HG03571 (cell line): Measurements from ENCODE around the gene USP22.

ENCODE experiments used
- ATAC-seq: cut with Tn5 transposase; IDR thresholded peaks from one replicate; pipeline ENCODE4 v1.9.1; 2021; ENCODE audit not compliant: unreplicated experiment

USP22 gene

DNA sequence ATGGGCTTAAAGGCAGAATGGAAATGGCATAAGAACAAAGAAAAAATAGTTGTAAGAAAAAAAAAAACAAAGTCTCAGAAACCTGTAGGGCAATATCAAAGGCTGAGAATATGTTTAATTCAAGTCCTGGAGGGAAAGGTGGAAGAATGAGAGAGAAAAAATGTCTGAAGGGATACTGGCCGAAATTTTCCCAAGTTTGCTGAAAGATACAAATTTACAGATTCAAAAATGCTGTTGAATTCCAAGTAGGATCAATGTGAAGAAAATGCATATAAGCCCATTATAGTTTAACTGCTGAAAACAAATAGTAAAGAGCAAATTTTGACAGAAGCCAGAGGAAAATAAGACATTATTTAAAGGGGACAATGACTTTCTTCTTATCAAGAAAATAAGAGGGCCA, 6.6 kb upstream of the USP22 start:
- ATAC-seq, result no peak

DNA sequence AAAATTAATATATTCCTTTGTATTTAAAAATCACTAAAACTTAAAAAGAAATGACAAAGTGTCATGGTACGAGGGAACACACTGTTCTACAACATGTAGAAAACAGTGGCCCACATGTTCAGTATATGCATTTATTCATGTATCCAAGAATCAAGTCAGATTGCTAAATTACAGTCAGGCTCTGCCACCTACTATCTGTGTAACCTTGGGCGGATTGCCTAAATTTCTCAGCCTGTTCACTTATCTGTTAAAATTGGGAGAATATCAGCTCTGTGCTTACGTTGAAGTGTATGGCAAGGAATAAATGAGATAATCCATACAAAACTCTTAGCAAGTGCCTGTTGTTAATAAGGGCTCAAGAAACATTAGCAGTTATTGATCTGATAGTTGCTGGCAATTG, 3.4 kb upstream of the USP22 start:
- no peak for ATAC-seq

DNA sequence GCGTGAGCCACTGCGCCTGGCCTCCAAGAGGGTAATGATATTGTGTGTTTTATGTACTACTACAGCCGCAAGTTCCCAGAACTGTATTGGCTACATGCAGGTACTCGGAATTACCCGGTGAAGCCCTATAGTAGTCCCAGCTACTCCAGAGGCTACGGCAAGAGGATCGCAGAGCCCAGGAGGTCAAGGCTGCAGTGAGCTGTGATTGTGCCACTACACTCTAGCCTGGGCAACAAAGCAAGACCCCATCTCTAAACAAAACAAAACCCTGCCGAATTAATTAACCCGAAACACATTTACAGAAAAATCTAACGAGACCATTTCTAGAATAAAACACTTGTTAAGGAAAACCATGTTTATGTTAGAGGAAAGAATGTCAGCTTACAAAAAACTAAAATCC, 2.2 kb upstream of the USP22 start:
- ATAC-seq, result no peak

DNA sequence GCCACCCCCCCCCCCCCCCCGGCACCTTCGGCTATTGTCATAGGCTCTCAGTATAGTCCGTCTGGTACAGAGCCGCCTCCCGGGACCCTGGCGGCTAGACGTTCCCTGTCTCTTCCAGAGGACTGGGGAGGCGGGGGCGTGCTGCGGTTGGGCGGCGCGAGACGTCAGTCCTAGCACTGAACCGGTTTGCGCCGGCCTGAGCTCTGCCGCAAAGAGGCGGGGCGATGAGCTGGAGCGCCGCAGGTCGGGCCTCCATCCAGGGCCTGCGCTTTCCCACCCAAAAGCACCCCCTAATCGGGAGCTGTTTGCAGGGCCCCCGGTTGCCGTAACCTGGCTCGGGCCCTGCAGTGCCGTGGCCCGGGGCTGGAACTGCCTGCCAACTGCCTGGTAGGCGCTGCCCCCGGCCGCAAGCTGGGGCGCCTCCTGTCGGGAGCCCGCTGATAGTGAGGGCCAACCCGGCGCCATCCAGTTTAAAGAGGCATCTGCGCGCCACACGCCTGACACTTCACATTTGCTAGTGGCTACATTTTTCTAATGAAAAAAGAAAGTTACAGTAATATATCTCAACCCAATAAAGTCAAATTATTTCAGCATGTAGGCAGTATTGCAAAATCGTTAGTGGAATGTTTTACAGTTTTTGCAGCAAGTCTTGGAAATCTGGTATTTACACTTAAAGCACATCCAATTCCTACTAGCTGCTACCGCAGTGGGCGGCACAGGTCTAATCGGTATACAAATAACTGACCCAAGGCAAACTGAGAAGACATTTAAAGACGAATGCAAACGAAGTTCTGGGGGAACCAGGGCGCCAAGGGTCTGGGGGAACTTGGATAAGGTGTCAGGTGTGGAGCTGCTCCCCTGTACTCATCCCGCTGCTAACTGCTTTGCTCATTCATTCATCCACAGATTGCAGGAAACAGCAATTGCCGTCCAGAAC, 753 bp upstream of the USP22 start:
- peak; percentile 83 for ATAC-seq

DNA sequence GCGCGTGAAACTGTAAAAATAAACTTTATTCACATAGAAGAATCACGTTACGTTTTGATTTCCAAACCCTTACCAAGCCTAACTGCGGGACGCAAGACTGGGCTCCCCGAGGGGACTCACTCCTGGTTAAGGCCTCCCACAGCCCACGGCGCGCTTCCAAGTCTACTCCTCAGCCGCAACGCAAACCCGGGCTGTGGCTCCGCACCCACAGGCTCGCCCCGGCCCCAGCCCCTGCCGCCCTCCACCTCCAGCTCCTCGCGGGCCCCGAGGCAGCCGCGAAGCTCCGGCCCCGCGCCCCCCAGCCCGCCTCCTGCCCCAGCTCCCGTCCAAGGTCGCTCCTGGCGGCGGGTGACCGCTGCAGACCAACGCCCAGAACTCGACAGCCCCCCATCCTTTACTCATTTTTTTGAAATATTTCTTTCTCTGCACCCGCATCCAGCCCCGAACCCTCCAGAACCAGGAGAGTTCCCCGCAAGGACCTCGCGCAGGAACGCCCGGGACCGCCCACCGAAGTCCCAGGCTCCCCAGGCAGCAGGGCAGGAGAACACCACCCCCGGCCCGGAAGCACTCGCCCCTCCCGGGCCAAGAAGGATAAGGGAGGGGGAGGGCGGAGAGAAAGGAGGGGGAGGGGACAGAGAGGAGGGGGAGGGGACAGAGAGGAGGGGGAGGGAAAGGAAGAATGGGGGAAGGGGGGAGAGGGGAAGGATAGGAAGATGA, 912 bp downstream of the USP22 start:
- ATAC-seq, result no peak

DNA sequence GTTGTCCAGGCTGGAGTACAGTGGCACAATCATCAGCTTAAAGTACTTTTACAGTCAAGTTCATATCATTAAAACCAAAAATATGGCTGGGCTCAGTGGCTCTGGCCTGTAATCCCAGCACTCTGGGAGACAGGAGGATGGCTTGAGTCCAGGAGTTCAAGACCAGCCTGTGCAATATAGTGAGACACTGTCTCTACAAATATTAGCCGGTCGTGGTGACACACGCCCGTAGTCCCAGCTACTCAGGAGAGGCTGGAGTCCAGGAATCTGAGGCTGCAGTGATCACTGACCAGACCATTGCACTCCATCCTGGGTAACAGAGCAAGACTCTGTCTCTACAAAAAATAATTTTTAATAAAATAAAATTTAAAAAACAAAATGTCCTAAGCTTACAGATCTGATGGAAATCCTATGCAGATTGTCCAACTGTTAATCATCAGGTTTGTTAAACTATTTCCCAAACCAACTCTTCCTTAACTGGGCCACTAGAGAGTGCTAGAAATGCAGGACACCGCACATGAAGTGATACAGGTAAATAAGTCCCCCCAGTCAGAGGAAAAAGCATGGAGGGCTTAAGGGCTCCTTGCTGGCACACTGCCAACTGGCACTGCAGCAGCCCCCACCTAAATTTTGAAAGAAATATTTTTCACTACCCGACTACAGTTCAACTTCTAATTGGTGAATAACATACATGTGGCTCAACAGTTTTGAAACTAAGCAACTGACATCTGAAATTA, 2.8 kb downstream of the USP22 start:
- no peak for ATAC-seq

DNA sequence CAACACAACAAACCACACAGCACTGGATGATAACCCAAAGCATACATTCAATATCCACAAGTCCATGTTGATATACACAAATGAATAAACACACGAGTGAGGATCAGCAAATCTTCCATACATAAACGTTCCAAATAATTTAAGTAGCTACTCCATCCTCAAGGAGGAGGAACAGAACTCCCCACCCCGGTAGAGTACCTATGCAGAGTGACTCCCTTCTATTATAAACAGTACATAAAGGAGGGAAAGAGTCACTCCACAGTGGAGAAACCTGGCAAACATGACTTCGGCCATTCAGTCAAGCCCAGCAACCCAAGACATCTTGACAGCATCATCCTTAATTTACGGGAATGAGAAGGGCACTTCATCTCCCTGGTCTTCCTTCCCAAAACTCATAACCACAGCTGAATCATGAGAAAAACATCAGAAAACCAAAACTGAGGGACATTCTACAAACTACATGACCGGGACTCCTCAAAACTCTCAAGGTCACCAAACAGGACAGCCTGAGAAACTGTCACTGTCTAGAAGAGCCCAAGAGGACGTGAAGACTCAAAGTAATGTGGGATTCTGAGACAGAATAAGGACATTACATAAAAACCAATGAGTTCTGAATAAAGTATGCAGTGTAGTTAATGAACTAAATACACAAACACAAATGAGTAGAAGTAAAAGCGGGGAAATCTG, 5.6 kb downstream of the USP22 start:
- ATAC-seq, result no peak

DNA sequence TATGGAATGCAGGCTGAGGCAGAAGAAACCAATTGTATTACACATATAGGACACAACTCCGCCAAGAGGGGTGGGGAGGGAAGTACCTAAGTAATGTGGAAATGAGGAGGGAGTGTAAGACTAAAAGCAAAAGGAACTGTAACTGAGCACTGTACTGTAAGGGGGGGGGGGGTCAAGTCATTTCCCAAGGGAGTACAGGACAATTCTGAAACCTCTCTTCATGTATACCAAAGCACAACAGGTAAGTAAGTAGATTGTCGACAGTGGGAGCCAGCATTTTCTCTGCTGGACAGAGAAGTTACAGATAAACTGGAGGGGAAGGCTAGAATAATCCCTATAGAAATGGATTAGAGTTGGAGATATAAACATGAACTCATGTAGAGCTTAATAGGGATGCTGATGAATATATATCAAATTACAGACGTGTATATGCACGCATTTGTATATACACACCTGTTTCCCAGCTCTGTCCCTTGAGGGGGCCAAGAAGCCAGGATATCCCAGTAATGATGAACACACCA, 6.4 kb downstream of the USP22 start:
- no peak for ATAC-seq

DNA sequence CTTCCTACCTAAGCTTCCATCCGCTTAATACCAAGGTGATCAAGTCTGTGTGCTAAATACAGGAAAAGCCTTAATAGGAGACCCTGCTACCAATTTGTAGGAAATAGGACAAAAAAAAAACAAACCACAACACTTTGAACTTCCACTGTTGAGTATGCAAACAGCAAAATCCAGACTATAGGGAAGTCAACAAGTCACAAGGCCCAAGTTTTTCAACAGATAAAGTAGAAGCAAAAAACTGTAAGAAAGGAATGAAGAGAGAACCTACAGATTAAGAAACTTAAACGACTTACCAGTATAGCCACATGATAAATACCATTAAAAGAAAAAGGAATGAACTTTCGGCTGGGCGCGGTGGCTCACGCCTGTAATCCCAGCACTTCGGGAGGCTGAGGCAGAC, 7.4 kb downstream of the USP22 start:
- ATAC-seq, result no peak

DNA sequence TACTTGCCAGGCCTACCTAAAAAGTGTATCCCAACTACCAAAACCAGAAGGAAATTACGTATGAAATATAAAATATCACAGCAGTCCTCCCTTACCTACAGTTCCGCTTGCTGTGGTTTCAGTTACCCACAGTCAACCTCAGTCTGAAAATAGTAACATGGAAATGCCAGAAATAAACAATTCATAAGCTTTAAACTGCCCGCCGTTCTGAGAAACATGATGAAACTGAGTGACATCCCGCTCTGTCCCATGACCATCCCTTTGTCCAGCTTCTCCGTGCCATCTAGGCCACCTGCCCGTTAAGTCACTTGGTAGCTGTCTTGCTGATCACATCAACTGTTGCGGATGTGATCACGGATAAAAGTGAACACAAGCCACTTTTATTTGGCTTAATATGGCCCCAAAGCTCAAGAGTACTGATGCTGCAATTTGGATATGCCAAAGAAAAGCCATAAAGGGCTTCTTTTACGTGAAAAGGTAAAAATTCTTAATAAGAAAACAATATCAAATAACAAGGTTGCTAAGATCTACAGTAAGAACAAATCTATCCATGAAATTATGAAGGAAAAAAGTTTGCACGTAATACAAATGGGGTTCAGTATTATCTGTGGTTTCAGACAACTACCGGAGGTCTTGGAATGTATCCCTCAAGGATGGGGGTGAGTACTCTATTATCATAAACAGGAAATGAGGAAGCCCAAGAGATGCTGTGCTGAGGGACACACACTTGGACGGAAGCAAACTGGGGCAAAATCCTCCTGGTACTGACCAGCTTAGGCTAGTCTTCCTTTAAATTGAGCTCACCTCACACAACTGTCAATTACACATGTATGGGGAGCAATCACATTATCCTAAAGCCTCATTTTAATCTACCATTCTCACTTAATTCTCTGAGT, 8.2 kb downstream of the USP22 start:
- ATAC-seq, result peak; percentile 63

DNA sequence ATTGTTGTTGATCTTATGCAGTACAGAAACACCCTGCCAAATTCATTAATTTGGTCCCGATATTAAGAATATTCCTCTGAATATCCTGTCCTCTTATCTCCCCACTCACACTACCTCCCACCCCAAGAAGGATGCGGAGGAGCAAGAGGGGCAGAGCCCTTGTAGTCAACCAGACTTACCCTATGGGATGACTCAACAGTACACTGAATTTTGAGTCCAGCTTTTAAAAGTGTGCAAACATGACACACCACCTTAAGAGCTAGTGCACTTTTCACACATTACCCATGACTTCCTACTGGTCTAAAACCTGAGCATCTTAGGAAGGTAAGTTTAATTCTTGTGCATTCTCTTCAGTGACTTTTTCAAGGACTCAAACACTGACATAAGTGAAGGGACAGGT, 9.5 kb downstream of the USP22 start:
- ATAC-seq, result no peak

DNA sequence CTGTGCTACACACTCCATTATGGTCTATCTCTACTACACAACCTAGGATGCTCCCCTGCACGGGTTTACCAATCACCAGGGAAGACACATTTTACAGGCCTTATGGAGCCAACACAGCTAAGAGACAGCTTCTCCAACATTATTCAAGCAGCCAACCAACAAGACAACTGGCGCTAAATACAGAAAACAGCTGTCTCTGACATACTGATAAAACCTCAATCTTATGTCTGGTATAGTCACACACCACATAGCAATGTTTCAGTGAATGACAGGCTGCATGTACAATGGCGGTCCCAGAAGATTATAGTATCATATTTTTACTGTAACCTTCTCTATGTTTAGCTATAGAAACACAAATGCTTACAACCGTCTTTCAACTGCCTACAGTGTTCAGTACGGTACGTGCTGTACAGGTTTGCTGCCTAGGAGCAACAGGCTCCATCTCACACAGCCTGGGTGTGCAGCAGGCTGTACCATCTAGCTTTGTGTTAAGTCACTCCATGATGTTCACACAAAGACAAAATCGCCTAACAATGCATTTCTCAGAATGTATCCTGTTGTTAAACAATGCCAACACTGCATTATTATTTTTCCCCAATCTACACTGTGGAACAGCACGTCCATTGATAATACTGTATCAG, 10.9 kb downstream of the USP22 start:
- ATAC-seq, result no peak

DNA sequence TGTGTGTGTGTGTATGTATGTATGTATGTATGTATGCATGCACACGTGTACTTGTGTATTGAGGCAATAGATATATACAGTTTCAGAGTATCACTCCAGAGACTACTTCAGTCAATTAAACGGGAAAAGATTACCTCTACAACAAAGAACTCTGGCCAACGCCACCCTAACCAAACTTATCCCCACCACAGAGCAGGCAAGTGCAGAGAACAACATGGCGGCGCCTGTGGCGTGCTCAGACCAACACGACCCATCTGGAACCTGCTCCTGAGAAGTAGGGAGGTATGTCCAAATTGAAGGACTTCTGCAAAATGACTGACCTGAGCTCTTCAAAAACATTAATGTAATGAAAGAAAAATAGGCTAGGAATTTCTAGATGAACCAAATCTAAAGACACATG, 12.4 kb downstream of the USP22 start:
- ATAC-seq, result no peak

DNA sequence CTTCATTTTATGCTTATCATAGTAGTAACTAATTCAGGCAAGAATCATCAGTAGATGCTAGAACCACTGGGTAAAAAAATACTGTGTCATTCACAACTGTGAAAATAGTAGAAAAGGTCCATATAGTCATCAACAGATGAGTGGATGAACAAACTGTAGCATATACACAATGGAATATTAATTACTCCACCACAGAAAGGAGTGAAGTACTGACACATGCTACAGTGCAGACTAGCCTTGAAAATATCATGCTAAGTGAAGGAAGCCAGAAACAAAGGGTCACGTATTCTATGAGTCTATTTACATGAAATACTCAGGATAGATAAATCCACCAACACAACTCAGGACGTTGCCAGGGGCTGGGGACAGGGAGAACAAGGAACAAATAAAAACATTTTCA, 13.3 kb downstream of the USP22 start:
- no peak for ATAC-seq

DNA sequence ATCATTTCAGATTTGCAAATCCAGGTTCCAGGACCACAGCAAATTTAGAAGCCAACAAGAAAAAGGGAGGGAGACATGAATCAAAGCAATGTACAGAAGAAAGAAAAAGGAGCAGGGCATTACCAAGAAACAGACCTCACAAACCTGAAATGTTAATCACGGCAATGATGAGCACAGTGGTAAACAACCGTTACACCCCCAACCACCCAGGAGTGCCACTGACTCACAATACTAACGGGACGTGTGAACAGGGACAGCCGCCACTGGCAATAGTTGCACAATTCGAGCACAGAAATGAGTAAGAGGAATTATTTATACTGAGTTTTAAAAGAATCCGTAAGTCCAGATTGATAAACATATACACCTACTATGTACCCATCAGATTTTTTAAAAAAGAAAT, 13.8 kb downstream of the USP22 start:
- ATAC-seq, result no peak

DNA sequence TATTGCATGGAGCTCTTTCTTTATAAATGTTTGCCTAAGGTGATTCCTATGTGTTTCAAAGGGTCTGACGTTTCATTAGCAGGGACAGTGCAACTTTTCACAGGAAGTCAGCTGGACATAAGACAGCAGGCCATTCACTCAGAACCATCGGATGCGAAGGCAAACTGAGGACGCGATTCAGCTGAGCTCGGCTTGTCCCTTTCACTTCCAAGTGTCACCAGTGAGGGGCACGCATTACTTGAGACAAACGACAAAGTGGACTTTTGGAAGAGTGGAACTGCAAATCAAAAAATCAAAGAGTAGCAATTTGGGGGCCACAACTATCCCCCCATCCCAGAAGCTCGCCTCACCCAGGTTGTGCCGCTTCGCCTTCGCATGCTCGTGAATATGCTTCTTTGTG, 14.6 kb downstream of the USP22 start:
- ATAC-seq, result no peak

DNA sequence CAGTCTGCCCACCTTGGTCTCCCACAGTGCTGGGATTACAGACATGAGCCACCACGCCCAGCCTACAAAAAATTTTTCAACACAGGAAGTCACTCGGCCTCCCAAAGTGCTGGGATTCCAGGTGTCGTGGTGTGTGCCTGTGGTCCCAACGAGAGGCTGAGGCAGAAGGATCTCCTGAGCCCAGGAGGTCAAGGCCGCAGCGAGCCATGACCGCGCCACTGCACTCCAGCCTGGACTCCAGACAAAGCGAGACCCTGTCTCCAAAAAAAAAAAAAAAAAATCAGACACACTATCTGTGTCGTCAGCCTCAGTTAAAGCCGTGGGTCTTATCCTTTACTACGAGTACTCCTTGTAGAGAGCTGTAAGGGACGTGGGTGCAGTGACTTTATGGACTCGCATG, 15.8 kb downstream of the USP22 start:
- ATAC-seq, result no peak

DNA sequence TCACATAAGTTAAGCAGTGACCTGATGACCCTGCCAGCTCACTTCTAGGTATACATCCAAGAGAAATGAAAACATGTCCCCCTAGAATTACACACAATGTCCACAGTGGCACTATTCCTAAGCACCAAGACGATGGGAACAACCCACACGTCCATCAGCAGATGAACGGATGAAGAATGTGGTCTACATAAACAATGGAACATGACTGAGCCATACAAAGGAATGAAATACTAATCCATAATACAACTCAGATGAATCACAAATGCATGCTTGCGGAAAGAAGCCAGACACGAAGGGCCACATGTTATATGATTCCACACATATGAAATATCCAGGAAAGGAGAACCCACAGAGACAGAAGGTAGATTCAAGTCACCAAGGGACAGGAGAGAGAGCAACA, 17.4 kb downstream of the USP22 start:
- ATAC-seq, result no peak

DNA sequence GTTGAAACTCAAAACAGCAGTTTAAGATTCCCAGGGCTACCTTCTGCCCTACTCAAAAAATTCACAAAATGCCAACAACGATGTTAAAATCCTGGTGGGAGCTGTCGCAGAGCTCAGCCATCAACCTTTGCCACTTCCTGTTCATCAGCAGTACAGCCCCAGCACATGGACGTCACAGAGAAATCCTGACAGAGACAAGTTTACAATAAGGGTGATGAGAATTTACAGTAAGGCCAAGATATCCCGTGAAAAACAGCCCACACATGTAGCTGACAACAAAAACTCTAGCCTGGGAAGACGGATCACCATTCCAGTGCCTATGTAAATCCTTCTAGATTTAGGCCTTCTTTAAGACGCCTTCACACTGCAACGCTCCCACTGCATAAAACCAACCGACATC, 18.8 kb downstream of the USP22 start:
- ATAC-seq, result no peak
